ENCODE measurements around the gene RNF43.

Gene RNF43

DNA sequence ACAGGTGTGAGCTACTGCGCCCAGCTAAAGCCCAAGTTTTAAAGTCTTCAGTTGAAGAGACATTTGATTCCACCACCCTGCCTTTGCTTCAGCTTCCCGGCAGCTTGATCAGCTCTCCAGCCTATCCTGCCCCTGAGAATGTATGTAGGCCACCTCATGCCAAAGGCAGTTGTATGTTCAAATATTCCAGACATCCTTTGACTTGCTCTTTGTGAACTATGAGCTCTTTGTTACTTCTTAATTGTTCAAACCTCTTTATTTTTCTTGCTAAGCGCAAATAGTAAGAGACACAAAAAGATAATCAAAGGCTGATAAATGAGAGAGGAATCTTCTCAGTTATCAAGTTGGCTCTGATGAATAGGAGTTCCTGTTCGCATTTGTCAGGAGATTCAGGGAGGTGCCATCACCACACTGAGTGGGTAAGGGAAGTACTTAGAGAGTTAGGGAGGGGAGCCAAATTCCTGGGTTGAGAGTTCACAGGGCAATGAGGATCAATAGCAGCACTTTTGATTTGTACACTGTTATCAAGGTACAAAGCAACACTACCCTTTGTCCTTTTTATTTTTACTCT lies 33.4 kb downstream of the RNF43 start:
- DNase-seq (ENCODE audit: extremely low spot score, insufficient read length, low read depth): no peak
- no peak for FAIRE-seq

DNA sequence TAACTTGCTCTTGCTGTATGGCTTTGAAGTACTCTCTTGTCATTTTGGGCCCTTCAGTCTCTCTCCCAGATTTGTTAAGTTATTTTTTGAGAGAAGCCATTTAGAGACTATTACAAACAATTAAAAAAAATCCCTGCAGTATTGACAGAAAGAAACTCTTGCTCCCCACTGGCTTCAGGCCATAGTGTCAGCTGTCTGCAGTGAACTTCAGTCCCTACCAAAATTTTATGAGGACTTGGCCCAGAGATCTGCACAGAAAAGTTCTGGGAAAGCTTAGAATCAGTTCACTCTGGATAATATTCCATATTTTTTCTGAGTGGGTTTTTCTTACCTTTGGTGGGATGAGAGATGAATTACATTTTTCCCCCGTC lies 34.5 kb downstream of the RNF43 start:
- DNase-seq (ENCODE audit: extremely low spot score, insufficient read length, low read depth) (no peak), FAIRE-seq (no peak)

DNA sequence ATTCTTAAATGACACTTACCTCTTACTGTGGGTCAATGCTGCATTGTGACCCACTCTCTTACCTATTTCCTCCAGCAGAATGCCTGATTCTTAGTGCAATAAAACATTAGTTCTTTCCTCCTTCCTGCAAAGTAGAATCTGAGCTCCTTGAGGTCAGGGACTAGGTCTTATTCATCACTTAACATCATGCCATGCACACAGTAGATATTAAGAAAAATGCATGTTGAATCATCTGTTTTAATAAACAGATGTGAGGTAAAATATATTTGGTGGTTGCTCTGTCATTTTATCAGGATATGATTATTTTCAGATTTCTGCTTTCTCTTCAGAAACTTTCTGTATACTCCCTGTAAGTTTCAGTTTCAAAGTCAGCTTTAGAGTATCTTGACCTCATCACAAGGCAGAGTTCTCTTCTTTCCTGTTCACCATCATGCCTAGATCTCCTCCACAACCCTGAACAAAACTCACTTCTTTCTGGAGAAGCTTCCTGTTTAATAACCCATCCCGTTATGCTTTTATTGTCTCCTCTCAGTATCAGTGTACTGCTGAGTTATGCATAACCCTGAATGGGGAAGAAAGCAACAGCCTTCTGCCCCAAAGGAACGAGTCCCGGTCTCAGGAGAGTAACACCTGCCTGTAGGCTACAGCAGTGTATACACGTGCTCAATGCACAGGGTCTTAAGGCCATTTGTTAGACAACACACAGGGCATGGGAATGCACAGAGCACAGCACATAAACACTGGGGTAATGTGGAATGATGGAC lies 35.0 kb downstream of the RNF43 start:
- FAIRE-seq (peak; percentile 80), DNase-seq (ENCODE audit: extremely low spot score, insufficient read length, low read depth) (no peak)

DNA sequence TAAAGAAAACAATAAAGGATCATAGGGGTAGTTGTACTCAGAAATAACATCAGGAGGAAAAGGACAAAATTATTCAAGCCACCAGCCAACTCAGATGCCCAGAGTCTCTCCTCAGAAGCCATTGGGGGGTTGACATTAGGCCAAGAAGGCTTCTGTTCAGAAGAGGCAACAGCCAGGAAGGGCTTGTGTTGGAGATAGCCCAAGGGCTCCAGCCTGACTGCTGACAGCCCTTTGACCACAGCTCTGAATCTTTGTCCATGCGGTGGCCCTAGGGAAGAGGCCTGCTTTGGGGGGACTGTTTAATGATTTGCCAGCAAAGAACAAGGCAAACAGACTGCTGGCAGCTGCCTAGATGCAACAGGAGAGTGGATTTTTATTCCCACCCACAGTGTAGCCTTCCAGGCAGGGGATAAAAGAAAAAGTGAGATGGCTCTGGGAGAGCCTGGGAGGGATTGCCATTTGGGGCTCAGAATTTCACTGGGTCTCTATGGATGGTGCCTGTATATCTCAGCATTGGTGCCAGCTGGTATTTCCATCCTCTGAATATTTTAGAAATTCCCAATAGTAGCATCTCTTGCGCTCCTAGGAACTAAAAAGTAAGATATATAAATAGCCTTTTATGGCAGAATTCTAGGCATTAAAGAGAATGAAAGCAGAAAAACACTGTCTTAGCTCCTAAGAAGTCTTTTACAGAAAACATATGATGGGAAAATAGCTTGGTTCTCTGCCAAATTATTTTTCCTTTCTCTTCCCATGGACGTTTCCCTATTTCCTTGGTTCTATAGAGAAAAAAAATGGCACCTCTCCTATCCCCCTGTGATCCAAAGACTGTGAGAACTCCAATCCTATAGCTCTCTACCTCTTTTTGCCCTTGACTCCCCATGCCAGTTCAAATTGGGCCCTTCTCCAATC lies 36.0 kb downstream of the RNF43 start:
- FAIRE-seq (peak; percentile 39), DNase-seq (ENCODE audit: extremely low spot score, insufficient read length, low read depth) (no peak)

- FAIRE-seq: no peak
- DNase-seq (ENCODE audit: extremely low spot score, insufficient read length, low read depth): no peak
These were observed 36.9 kb downstream of the RNF43 start for GRCh38 chr17:58380207-58381123.

- no peak for FAIRE-seq
- no peak for DNase-seq (ENCODE audit: extremely low spot score, insufficient read length, low read depth)
These were observed 37.9 kb downstream of the RNF43 start for GRCh38 chr17:58379511-58379824.

DNA sequence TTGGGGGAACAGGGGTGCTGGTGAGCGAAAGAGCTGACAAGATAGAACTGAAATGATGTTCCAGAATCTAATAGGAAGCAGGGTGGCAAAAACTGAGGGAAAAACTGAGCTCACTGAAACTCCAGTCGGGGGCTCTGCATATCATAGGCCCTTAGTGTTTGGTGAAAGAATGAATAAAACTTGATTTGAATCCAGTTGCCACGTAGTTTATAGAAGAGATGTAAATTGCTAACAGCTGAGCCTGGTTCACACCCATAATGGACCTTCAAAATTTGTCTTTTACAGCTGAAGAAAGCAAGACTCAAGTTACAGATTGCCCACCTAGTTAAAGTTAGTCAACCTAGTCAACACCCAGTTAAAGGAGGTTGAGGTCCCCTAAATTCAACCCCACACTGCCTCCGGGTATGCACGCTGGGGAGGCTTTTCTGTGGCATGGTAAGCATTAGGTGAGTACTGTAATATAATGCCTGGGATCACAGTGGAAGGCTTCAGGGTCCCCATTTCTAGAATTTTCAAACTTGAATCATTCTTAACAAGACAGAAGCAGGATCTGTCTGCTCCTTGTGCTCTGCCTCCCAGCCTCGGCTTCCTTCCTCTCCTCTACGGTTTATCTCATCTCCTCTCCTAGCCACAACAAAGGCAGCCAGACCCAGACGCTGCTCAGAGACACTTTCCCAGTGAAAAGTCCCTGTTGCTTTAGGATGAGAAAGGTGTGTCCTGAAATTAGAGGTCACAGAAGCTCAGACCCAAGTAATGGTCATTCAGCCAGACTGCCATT lies 38.4 kb downstream of the RNF43 start:
- FAIRE-seq: no peak
- DNase-seq (ENCODE audit: extremely low spot score, insufficient read length, low read depth): no peak

- FAIRE-seq (no peak), DNase-seq (ENCODE audit: extremely low spot score, insufficient read length, low read depth) (no peak)
These were observed 39.7 kb downstream of the RNF43 start for GRCh38 chr17:58377661-58378060.

DNA sequence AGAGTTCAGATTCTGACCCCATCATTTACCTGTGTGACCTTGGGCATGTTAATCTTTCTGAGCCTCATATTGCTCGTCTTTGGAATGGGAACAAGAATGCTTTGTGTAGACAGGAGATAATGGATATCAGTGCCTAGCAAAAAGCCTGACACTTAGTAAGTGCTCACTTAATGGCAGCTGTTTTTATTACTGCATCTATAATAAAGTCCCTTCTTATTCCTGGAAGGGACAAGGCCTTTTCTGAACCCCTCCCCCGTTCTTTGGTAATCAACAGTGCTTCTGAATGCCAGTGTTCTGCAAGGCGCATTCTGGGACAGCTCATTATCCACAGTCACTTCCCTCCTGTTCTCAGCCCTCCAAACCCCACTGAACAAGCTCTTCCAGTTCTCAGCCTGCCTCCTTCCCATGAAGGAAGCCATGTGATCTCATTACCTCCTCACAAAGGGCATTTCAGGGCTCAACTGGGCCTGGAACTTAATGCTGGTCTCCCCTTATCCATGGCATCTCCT lies 40.2 kb downstream of the RNF43 start:
- FAIRE-seq: no peak
- DNase-seq (ENCODE audit: extremely low spot score, insufficient read length, low read depth): no peak

- DNase-seq (ENCODE audit: extremely low spot score, insufficient read length, low read depth): no peak
- FAIRE-seq: no peak
These were observed 40.8 kb downstream of the RNF43 start for GRCh38 chr17:58376472-58377000.

DNA sequence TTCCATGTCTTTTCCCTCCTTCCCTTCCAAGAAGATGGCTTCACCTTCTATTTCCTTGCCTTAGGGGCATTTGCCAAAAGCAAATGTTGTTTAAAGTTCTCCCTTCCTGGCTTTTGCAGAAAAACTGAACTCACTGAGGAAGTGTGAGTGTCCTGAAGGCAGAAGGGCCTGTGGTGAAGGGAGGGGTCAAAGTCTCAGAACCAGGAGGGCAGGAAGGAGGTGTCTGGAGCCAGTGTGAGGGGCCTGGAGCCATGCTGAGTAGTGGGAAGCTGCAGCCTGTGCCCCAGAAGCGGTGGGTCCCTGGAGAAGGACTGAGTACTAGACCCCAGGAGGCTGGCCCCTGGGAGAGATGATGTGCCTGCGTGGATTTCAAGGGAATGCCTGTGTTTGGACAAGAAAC lies 41.5 kb downstream of the RNF43 start:
- DNase-seq (ENCODE audit: extremely low spot score, insufficient read length, low read depth) (no peak), FAIRE-seq (no peak)

GRCh38 chr17:58375256-58375655 lies 42.1 kb downstream of the RNF43 start:
- no peak for DNase-seq (ENCODE audit: extremely low spot score, insufficient read length, low read depth)

DNA sequence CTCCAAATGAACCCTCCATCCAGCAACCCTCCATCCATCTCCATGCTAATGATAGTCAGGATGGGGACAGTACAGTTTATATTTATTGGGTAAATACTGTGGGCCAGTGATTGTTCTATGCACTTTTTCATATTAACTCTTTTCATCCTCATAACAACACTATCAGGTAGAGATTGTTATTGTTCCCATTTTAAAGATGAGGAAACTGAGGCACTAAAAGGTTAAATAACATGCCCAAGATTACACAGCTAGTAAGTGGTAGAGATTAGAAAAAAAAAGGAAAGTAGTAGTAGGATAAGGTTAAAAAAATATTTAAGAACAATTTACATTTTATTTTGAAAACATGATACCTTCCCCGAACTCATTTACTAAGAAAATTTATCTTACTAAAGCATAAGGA lies 43.4 kb downstream of the RNF43 start:
- no peak for DNase-seq (ENCODE audit: extremely low spot score, insufficient read length, low read depth)
- FAIRE-seq: no peak

More at GRCh38 chr17:58375256-58375655, 42.1 kb downstream of the RNF43 start:
- no peak for FAIRE-seq

GRCh38 chr17:58373003-58373402 lies 44.3 kb downstream of the RNF43 start:
- FAIRE-seq (no peak), DNase-seq (ENCODE audit: extremely low spot score, insufficient read length, low read depth) (no peak)

- DNase-seq (ENCODE audit: extremely low spot score, insufficient read length, low read depth) (no peak), FAIRE-seq (no peak)
These were observed 45.9 kb downstream of the RNF43 start for GRCh38 chr17:58371300-58371950.

DNA sequence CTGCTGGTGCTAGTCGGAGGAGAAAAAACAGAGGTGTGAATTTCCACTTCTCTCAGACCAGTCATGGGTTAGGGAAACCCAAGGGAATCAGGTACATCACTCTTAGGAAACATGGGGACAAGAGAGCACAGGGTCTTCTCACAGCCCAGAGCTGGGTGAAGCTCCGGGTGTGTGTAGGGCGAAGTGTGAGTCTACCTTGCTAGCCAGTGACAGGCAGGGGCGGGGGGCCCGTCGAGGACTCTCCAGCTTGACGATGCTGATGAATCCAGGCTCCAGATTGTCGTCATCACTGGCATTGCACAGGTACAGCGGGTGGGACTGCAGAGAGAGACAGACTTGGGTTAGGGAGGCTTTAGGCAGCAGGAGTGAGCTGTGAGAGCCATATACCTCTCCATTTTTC lies 46.6 kb downstream of the RNF43 start:
- DNase-seq (ENCODE audit: extremely low spot score, insufficient read length, low read depth): no peak
- FAIRE-seq: no peak

DNA sequence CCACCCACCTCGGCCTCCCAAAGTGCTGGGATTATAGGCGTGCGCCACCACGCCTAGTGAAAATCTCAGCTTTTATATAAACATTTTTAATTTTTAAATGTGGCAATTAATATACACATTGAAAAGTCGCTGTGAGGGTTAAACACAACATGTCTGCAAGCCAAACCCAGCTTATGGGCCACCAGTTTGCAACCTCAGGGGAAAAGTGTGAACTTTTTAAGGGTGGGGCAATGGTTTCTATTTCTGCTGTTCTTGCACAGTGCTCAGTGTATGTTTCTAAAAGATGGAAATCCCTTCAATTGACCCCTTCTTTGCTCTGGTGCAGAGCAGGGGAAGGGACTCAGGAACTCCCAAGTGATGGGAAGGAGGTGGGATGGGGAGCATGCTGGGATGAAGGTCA lies 47.0 kb downstream of the RNF43 start:
- FAIRE-seq: no peak
- no peak for DNase-seq (ENCODE audit: extremely low spot score, insufficient read length, low read depth)

DNA sequence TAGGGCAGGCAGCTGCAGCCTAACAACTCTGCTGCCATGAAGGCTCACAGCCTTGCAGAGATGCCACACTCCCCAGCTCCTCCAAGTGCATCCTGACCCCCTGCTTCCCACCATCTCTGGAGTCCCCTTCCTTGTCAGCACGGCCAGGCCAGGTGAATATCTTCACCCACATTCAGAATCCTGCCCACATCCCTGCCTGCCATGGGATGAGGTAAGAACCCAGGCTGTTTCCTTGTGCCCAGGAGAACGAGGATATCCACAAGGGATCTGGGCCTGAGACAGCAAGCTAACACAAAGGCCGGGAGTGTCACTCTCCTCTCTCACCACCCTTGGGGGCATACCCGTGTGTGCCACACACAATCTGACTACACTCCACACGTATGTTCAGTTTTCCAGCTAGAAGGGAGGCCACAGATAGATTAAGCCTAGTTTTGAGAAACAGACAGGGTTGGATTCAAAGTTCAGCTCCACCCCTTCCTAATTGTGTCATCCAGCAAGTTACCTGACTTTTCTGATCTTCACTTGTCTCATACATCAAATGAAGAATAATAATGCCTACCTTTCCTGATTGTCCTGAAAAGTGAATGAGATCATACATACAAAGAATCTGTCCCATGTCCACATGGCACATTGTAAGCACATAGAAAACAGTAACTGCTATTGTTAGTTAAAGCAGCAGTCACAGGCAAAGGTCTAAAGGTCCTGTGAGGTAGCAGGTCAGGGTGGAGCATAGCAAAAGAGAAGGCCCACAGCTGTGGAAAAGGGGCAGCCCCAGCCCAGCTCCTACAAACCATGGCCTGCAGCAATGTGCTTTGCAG lies 47.9 kb downstream of the RNF43 start:
- no peak for DNase-seq (ENCODE audit: extremely low spot score, insufficient read length, low read depth)
- no peak for FAIRE-seq

Data from GM18507 (cell line).